Measurements from ENCODE around the gene CFAP20DC. TPM values are rescaled to one million over a fixed set of nuclear protein-coding genes. Genes with fewer than 3 reads are reported as not detected.
"Not testable (repeated sequence)": the region's sequence is repeated elsewhere in the genome, so short reads cannot be mapped to it uniquely, and the experiment has no call there.

The CFAP20DC gene
- total RNA-seq, 1 donor: 0.10 TPM

GRCh38 chr3:58962040-58962651 lies 87.7 kb downstream of the CFAP20DC start:
- H3K27me3 ChIP-seq (ENCODE audit: insufficient read depth, low read length): no peaks in the 10 kb centered on the region
- no peaks in the 10 kb centered on the region for H3K9me3 ChIP-seq (ENCODE audit: low read depth, low read length)
- no peak overlapping the region for H3K4me3 ChIP-seq (ENCODE audit: low read length)
- no peaks in the 10 kb centered on the region for H3K4me1 ChIP-seq (ENCODE audit: insufficient read depth, low read length)

- no peak overlapping the region for H3K4me3 ChIP-seq (ENCODE audit: low read length)
- H3K9me3 ChIP-seq (ENCODE audit: low read depth, low read length): no peaks in the 10 kb centered on the region
- no peaks in the 10 kb centered on the region for H3K4me1 ChIP-seq (ENCODE audit: insufficient read depth, low read length)
- no peaks in the 10 kb centered on the region for H3K27me3 ChIP-seq (ENCODE audit: insufficient read depth, low read length)
Measured at GRCh38 chr3:58955308-58955707, 94.5 kb downstream of the CFAP20DC start.

GRCh38 chr3:58953288-58953687 lies 96.5 kb downstream of the CFAP20DC start:
- Histone ChIP-seq H3K4me1 (ENCODE audit: insufficient read depth, low read length) (no peaks in the 10 kb centered on the region), H3K9me3 (ENCODE audit: low read depth, low read length) (no peaks in the 10 kb centered on the region), H3K4me3 (ENCODE audit: low read length) (no peak overlapping the region), H3K27me3 (ENCODE audit: insufficient read depth, low read length) (no peaks in the 10 kb centered on the region)

GRCh38 chr3:58952128-58952917 lies 97.5 kb downstream of the CFAP20DC start:
- Histone ChIP-seq H3K4me1 (ENCODE audit: insufficient read depth, low read length) (no peaks in the 10 kb centered on the region), H3K9me3 (ENCODE audit: low read depth, low read length) (no peaks in the 10 kb centered on the region), H3K27me3 (ENCODE audit: insufficient read depth, low read length) (no peaks in the 10 kb centered on the region), H3K4me3 (ENCODE audit: low read length) (no peak overlapping the region)

GRCh38 chr3:58948018-58948417 lies 101.8 kb downstream of the CFAP20DC start:
- H3K4me3 ChIP-seq (ENCODE audit: low read length): no peak overlapping the region
- H3K27me3 ChIP-seq (ENCODE audit: insufficient read depth, low read length): no peaks in the 10 kb centered on the region
- no peaks in the 10 kb centered on the region for H3K4me1 ChIP-seq (ENCODE audit: insufficient read depth, low read length)
- H3K9me3 ChIP-seq (ENCODE audit: low read depth, low read length): no peaks in the 10 kb centered on the region

GRCh38 chr3:58946875-58947274 lies 103.0 kb downstream of the CFAP20DC start:
- H3K4me3 ChIP-seq (ENCODE audit: low read length): no peak overlapping the region
- H3K9me3 ChIP-seq (ENCODE audit: low read depth, low read length): no peaks in the 10 kb centered on the region
- no peaks in the 10 kb centered on the region for H3K4me1 ChIP-seq (ENCODE audit: insufficient read depth, low read length)
- no peaks in the 10 kb centered on the region for H3K27me3 ChIP-seq (ENCODE audit: insufficient read depth, low read length)

GRCh38 chr3:58938057-58938456 lies 111.8 kb downstream of the CFAP20DC start:
- H3K27me3 ChIP-seq (ENCODE audit: insufficient read depth, low read length): no peaks in the 10 kb centered on the region
- H3K9me3 ChIP-seq (ENCODE audit: low read depth, low read length): no peaks in the 10 kb centered on the region
- no peak overlapping the region for H3K4me3 ChIP-seq (ENCODE audit: low read length)
- no peaks in the 10 kb centered on the region for H3K4me1 ChIP-seq (ENCODE audit: insufficient read depth, low read length)

GRCh38 chr3:58924578-58924977 lies 125.2 kb downstream of the CFAP20DC start:
- H3K27me3 ChIP-seq (ENCODE audit: insufficient read depth, low read length): no peaks in the 10 kb centered on the region
- no peaks in the 10 kb centered on the region for H3K4me1 ChIP-seq (ENCODE audit: insufficient read depth, low read length)
- no peak overlapping the region for H3K4me3 ChIP-seq (ENCODE audit: low read length)
- no peaks in the 10 kb centered on the region for H3K9me3 ChIP-seq (ENCODE audit: low read depth, low read length)

- no peaks in the 10 kb centered on the region for H3K27me3 ChIP-seq (ENCODE audit: insufficient read depth, low read length)
- peaks cover 15% of the 10 kb centered on the region for H3K4me1 ChIP-seq (ENCODE audit: insufficient read depth, low read length)
- peaks cover 9% of the 10 kb centered on the region for H3K9me3 ChIP-seq (ENCODE audit: low read depth, low read length)
- no peak overlapping the region for H3K4me3 ChIP-seq (ENCODE audit: low read length)
Measured at GRCh38 chr3:58900386-58900785, 149.4 kb downstream of the CFAP20DC start.

- Histone ChIP-seq H3K4me3 (ENCODE audit: low read length) (no peak overlapping the region), H3K27me3 (ENCODE audit: insufficient read depth, low read length) (no peaks in the 10 kb centered on the region), H3K9me3 (ENCODE audit: low read depth, low read length) (peaks cover 9% of the 10 kb centered on the region), H3K4me1 (ENCODE audit: insufficient read depth, low read length) (peaks cover 15% of the 10 kb centered on the region)
Measured at GRCh38 chr3:58899953-58900298, 149.9 kb downstream of the CFAP20DC start.

- Histone ChIP-seq H3K9me3 (ENCODE audit: low read depth, low read length) (peaks cover 9% of the 10 kb centered on the region), H3K27me3 (ENCODE audit: insufficient read depth, low read length) (no peaks in the 10 kb centered on the region), H3K4me3 (ENCODE audit: low read length) (no peak overlapping the region), H3K4me1 (ENCODE audit: insufficient read depth, low read length) (peaks cover 15% of the 10 kb centered on the region)
Measured at GRCh38 chr3:58899159-58899952, 150.5 kb downstream of the CFAP20DC start.

- Histone ChIP-seq H3K27me3 (ENCODE audit: insufficient read depth, low read length) (no peaks in the 10 kb centered on the region), H3K9me3 (ENCODE audit: low read depth, low read length) (peaks cover 6% of the 10 kb centered on the region), H3K4me1 (ENCODE audit: insufficient read depth, low read length) (peaks cover 15% of the 10 kb centered on the region), H3K4me3 (ENCODE audit: low read length) (no peak overlapping the region)
Measured at GRCh38 chr3:58898513-58898912, 151.3 kb downstream of the CFAP20DC start.

GRCh38 chr3:58897646-58898045 lies 152.2 kb downstream of the CFAP20DC start:
- H3K9me3 ChIP-seq (ENCODE audit: low read depth, low read length): no peaks in the 10 kb centered on the region
- peaks cover 15% of the 10 kb centered on the region for H3K4me1 ChIP-seq (ENCODE audit: insufficient read depth, low read length)
- H3K4me3 ChIP-seq (ENCODE audit: low read length): no peak overlapping the region
- H3K27me3 ChIP-seq (ENCODE audit: insufficient read depth, low read length): no peaks in the 10 kb centered on the region

- H3K9me3 ChIP-seq (ENCODE audit: low read depth, low read length); H3K4me3 ChIP-seq (ENCODE audit: low read length); H3K27me3 ChIP-seq (ENCODE audit: insufficient read depth, low read length): not testable (repeated sequence)
- peaks cover 15% of the 10 kb centered on the region for H3K4me1 ChIP-seq (ENCODE audit: insufficient read depth, low read length)
Measured at GRCh38 chr3:58895678-58896077, 154.1 kb downstream of the CFAP20DC start.

- H3K9me3 ChIP-seq (ENCODE audit: low read depth, low read length); H3K27me3 ChIP-seq (ENCODE audit: insufficient read depth, low read length); H3K4me1 ChIP-seq (ENCODE audit: insufficient read depth, low read length); H3K4me3 ChIP-seq (ENCODE audit: low read length): not testable (repeated sequence)
Measured at GRCh38 chr3:58892526-58892925, 157.3 kb downstream of the CFAP20DC start.
